NB4 (cell line): ENCODE data around the gene SMCO2.

Experiments
- CTCF ChIP-seq: IDR thresholded peaks from one replicate; pipeline ENCODE4 v1.5.1; 2012; ENCODE audit warnings: low read depth, low read length
- POLR2A ChIP-seq: IDR thresholded peaks from 2 replicates; pipeline ENCODE4 v1.6.1; 2011; ENCODE audit warnings: mild to moderate bottlenecking; ENCODE audit not compliant: insufficient read length; ENCODE audit errors: extremely low read depth

GRCh38 chr12:27537855-27538675 is 91.5 kb downstream of the SMCO2 start:
- TF ChIP-seq CTCF (no peak), POLR2A (no peak)
